ENCODE data around the gene C1QTNF4. TPM values are rescaled to one million over a fixed set of nuclear protein-coding genes. Genes with fewer than 3 reads are reported as not detected.

C1QTNF4 gene
- total and polyA plus RNA-seq, 2 of the 13 experiments (the other 11 are each of a cell fraction or from before 2014, with no cell fraction given): not detected

DNA sequence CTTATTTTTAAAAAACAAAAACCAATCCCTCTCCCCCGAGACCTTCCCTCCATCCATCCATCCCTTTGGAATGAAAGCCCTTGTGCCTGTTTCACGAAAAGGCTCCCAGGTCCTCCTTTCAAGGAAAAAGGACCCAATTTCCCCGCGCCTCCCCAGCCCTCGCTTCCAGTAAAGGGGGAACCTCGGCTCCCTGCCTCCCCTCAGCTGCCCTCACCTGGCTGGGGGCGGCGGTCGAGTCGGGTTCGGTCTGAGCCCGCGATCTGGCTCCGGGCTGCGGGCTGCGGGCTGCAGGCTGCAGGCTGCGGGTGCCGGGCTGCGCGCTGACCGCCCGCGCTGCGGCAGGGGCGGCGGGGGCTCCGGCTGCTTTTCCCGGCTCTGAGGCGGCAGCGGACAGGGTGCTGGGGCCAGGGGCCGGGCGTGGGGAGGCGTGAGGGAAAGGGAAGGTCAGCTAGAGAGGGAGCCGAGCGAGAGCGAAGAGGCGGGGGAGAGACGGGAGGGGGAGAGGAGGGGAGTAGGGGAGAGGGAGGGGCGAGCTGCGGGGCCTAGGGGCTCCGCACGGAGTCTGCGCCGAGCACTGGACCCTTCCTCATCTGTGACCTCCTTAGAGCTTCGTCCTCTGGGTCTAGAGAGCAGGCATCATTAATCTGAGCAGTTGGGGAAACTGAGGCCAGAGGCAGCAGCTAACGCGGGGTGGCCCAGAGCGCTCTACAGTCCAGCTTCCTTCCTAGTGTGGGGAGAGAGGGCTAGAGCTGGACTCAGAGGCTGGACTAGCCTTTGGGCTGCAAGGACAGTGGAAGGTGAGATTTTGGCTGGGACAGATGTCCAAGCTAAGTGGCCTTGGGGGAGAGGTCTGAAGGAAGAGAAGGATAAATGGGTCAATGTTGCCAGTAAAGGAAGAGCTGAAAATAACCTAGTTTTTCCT, at the start of gene C1QTNF4 (continued):
- TF ChIP-seq, protein P1, sequence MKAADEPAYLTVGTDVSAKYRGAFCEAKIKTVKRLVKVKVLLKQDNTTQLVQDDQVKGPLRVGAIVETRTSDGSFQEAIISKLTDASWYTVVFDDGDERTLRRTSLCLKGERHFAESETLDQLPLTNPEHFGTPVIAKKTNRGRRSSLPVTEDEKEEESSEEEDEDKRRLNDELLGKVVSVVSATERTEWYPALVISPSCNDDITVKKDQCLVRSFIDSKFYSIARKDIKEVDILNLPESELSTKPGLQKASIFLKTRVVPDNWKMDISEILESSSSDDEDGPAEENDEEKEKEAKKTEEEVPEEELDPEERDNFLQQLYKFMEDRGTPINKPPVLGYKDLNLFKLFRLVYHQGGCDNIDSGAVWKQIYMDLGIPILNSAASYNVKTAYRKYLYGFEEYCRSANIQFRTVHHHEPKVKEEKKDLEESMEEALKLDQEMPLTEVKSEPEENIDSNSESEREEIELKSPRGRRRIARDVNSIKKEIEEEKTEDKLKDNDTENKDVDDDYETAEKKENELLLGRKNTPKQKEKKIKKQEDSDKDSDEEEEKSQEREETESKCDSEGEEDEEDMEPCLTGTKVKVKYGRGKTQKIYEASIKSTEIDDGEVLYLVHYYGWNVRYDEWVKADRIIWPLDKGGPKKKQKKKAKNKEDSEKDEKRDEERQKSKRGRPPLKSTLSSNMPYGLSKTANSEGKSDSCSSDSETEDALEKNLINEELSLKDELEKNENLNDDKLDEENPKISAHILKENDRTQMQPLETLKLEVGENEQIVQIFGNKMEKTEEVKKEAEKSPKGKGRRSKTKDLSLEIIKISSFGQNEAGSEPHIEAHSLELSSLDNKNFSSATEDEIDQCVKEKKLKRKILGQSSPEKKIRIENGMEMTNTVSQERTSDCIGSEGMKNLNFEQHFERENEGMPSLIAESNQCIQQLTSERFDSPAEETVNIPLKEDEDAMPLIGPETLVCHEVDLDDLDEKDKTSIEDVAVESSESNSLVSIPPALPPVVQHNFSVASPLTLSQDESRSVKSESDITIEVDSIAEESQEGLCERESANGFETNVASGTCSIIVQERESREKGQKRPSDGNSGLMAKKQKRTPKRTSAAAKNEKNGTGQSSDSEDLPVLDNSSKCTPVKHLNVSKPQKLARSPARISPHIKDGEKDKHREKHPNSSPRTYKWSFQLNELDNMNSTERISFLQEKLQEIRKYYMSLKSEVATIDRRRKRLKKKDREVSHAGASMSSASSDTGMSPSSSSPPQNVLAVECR (CRISPR knock-in tag; IDR thresholded peaks at IDR 0.05; ENCODE audit: borderline replicate concordance): no peak
- no peak for TF ChIP-seq ZNF660 (CRISPR knock-in tag; IDR thresholded peaks at IDR 0.05; ENCODE audit: borderline replicate concordance, low read depth)
- no peak for TF ChIP-seq ZNF282 (IDR thresholded peaks at IDR 0.05; ENCODE audit: partially characterized antibody)
- no peak for TF ChIP-seq ZNF850 (CRISPR knock-in tag; conservative IDR thresholded peaks at IDR 0.05)
- no peak for TF ChIP-seq HNRNPL (IDR thresholded peaks at IDR 0.05; ENCODE audit: low read depth, low read length)
- TF ChIP-seq YEATS2 (CRISPR knock-in tag; IDR thresholded peaks at IDR 0.05; ENCODE audit: borderline replicate concordance): no peak
- TF ChIP-seq SAP130 (CRISPR knock-in tag; IDR thresholded peaks at IDR 0.05; ENCODE audit: low read depth): 0 out of 2 replicates have a peak, but pooled peaks have one; percentile 11
- no peak for TF ChIP-seq SETDB1 (CRISPR knock-in tag; IDR thresholded peaks at IDR 0.05; ENCODE audit: borderline replicate concordance)
- TF ChIP-seq, protein P2, sequence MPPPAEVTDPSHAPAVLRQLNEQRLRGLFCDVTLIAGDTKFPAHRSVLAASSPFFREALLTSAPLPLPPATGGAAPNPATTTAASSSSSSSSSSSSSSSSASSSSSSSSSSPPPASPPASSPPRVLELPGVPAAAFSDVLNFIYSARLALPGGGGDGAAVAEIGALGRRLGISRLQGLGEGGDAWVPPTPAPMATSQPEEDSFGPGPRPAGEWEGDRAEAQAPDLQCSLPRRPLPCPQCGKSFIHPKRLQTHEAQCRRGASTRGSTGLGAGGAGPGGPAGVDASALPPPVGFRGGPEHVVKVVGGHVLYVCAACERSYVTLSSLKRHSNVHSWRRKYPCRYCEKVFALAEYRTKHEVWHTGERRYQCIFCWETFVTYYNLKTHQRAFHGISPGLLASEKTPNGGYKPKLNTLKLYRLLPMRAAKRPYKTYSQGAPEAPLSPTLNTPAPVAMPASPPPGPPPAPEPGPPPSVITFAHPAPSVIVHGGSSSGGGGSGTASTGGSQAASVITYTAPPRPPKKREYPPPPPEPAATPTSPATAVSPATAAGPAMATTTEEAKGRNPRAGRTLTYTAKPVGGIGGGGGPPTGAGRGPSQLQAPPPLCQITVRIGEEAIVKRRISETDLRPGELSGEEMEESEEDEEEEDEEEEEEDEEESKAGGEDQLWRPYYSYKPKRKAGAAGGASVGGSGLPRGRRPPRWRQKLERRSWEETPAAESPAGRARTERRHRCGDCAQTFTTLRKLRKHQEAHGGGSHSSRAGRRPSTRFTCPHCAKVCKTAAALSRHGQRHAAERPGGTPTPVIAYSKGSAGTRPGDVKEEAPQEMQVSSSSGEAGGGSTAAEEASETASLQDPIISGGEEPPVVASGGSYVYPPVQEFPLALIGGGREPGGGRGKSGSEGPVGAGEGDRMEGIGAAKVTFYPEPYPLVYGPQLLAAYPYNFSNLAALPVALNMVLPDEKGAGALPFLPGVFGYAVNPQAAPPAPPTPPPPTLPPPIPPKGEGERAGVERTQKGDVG (CRISPR knock-in tag; IDR thresholded peaks at IDR 0.05; ENCODE audit: borderline replicate concordance): no peak
- TF ChIP-seq ZBTB1 (CRISPR knock-in tag; IDR thresholded peaks at IDR 0.05; ENCODE audit: borderline replicate concordance): no peak
- TF ChIP-seq MATR3 (CRISPR knock-in tag; IDR thresholded peaks at IDR 0.05): no peak
- TF ChIP-seq TGIF2 (CRISPR knock-in tag; IDR thresholded peaks at IDR 0.05): no peak
- TF ChIP-seq ARNT2 (CRISPR knock-in tag; IDR thresholded peaks at IDR 0.05; ENCODE audit: low read depth): no peak
- TF ChIP-seq, protein P3, sequence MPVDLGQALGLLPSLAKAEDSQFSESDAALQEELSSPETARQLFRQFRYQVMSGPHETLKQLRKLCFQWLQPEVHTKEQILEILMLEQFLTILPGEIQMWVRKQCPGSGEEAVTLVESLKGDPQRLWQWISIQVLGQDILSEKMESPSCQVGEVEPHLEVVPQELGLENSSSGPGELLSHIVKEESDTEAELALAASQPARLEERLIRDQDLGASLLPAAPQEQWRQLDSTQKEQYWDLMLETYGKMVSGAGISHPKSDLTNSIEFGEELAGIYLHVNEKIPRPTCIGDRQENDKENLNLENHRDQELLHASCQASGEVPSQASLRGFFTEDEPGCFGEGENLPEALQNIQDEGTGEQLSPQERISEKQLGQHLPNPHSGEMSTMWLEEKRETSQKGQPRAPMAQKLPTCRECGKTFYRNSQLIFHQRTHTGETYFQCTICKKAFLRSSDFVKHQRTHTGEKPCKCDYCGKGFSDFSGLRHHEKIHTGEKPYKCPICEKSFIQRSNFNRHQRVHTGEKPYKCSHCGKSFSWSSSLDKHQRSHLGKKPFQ (CRISPR knock-in tag; IDR thresholded peaks at IDR 0.05; ENCODE audit: insufficient replicate concordance): no peak
- no peak for TF ChIP-seq SATB2 (CRISPR knock-in tag; IDR thresholded peaks at IDR 0.05)
- TF ChIP-seq, protein P4, sequence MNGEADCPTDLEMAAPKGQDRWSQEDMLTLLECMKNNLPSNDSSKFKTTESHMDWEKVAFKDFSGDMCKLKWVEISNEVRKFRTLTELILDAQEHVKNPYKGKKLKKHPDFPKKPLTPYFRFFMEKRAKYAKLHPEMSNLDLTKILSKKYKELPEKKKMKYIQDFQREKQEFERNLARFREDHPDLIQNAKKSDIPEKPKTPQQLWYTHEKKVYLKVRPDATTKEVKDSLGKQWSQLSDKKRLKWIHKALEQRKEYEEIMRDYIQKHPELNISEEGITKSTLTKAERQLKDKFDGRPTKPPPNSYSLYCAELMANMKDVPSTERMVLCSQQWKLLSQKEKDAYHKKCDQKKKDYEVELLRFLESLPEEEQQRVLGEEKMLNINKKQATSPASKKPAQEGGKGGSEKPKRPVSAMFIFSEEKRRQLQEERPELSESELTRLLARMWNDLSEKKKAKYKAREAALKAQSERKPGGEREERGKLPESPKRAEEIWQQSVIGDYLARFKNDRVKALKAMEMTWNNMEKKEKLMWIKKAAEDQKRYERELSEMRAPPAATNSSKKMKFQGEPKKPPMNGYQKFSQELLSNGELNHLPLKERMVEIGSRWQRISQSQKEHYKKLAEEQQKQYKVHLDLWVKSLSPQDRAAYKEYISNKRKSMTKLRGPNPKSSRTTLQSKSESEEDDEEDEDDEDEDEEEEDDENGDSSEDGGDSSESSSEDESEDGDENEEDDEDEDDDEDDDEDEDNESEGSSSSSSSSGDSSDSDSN (CRISPR knock-in tag; IDR thresholded peaks at IDR 0.05): peak; percentile 53; the same call in 1 of the 2 replicates
